NCI-H82 (cell line): ENCODE results near the gene BTBD17.
A peak's percentile ranks its signal among the peaks of the same experiment; 100 is the strongest.

Experiments
- DNase-seq: peaks from one replicate; lab custom pipeline; 2025; lab: John Stamatoyannopoulos, UW

The BTBD17 gene

DNA sequence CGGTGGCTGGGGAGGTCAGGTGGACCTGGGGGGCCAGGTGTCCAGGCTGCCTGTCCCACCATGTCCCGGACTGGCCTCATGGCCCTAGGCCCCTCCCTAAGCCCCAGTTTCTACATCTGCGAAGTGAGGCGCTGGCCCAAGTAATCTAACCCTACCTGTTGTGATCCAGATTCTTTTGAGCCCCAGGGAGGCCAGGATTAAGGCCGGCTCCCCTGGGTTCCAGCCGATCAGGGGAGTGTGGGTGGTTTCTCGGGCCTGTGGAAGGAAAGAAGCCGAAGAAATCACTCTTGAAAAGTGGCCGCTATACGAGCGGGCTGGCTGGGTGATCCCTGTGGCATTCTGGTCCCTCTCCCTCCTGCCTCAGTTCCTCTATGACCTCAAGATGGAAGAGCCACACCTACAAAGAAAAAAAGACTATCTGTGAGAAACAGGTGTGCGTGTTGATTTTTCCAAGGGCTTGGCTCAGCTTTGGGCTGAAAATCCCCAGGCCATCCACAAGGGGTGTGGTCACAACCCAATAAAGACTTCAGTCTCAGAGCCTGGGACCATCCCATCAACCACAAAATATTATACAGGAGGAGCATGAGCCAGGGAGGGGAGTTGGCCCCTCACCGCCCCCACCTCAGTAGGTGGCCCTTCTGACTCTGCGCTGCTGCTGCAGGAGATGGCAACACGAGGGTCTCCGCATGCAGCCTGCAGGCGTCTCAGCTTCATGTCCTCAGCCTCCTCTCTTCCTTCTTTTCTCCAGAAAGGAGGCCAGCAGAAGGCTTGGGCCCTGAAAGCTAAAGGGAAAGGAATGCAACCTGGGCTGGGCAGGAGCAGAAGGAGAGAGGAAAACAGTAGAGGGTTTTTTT lies 25.9 kb upstream of the BTBD17 start:
- no peak for DNase-seq

DNA sequence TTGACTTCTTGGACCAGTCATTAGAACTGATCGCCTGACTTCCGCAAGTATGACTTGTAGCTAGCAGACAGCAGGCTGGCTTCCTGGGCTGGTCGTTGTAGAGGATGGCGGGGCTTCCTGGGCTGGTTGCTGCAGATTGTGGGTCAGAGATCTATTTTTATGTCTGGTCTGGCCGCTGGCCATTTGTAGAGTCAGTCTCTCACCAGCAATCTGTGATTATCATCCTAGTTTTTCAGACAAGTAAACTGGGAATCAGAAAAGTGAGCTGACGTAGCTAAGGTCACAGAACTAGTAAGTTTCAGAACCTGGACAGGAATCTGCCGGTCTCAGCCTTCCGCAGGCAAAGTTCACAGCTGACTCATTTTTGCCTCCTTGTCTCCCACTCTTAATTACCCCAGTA lies 24.7 kb upstream of the BTBD17 start:
- DNase-seq, result no peak

DNA sequence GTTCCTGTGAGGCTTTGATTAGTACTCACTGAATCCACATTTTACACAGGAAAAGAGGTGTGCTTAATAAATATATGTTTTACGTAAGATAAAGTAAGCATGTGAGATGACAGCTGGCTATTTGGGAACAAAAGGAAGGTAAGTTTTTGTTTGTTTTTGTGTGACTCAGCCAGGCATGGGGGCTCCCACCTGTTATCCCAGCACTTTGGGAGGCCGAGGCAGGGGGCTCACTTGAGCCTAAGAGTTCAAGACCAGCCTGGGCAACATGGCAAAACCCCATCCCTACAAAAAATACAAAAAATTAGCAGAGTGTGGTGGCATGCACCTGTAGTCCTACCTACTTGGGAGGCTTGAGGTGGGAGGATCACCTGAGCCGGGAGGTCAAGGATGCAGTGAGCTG lies 23.5 kb upstream of the BTBD17 start:
- no peak for DNase-seq

DNA sequence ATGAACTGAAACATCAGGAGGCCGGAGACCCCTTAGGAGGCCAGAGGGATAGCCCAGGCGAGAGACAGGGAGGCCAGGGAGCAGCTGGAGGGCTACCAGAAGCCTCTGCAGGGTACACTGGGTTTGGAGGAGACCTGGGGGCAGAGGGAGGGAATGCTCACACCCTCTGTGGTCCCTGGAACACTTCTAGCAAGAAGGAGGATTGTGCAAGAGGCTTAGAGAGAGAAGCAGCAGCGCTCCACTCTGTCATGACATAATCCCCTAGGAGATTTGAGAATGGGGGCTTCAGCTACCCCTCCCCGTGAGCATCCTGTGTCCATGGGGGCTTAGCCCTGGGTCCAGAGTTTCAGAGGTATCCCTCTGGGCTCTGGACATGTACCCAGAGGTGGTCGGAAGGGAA lies 21.5 kb upstream of the BTBD17 start:
- DNase-seq, result no peak

DNA sequence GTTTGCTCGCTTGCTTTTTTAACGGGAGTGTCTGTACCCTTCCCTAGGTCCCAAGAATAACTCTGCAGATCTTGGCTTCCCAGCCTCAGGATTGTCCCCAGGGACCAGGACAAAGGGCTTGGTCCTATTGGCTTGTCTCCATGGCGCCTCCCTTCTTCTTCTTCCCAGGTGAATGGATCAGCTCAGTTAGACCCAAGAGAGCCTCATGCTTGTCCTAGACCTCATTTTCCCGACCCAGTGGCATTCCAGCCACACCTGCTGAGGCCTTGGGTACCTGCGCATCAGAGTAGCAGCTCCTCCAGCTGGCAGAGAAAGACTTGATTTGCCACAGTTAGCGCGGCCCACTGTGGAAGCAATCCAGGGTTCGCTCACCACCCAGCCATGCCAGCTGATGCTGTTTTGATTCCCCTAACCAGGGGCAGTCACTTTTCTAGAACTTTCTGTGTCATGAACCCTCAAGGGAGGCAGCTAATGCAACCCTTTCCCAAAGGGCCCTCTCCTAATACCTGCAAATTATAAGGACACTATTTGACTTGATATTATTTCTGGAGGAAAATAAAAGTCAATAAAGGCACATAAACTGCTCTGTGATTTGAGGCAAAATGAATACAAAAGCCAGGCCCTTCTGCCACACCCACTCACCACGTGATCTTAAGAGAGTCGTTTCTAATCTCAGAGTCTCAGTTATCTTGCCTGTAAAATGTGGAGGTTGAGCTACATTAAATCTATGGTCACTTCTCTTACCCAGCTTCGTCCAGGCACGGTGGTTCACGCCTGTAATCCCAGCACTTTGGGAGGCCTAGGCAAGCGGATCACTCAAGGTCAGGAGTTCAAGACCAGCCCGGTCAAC lies 19.5 kb upstream of the BTBD17 start:
- no peak for DNase-seq

DNA sequence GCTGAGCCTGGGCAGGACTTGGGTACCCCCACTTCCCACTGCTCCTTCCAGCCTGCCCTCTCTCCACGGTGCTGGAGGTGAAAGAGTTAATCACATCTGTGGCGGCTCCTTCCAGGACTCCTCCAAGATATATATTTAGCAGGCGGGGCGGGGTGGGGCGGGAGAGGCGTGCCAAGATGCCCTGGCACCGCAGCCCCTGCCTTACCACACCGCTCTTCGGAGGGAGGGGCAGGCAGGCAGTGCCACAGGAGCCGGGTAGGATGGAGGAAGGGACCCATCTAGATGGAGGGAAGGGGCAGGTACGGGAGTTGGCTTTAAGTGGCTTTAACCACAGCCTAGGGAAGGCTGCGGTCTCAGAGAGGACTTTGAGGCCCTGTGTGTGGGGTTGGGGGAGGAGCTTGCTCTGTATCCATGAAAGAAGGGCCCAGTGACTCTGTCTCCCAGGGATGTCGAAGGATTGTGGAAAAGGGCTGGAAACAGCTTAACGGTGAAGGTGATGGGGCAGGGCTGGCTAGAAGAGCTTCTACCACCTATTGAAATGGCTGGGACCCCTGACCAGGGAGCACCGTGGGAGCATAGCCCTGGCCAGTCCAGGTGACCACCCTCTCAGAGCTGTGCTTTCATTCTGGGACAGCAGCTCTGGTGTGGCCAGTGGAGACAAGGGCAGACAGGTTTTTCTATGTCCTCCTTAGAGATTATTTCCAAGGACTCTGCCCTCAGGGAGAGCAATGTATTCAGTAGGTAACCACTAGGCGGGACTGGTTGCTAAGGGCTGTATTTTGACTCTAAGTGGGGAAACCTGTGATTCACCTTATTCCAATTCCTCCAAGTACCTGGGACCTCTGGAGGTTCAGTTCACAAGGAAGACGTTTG lies 18.7 kb upstream of the BTBD17 start:
- DNase-seq, result no peak

DNA sequence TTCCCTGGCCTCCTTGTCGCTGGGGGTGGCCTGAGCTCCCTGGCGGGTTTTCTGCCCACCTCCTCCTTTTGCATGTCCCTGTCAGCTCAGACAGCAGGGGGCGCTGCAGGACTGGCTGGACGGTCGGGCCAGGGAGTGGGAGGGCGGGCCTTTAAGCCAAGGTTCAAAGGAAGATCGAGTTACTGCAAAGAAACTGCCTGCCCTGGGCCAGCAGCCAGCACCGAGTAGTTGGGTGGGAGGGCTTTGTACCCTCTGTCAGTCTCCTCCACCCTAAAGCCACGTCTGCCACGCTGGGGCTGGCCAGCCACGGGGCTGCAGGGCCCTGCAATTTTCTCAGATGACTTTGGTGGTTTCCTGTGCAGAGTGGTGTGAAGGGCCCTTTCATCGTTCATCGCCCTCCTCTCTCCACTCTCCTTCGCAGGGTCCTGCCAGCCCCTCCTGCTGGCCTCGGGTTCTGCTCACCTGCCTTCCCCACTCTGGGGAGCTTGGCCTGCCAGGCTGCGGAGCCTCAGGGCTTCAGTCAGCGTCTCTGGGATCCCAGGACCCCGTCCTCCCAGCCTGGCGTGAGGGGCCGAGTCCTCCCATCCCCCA lies 17.9 kb upstream of the BTBD17 start:
- peak; percentile 93 for DNase-seq

DNA sequence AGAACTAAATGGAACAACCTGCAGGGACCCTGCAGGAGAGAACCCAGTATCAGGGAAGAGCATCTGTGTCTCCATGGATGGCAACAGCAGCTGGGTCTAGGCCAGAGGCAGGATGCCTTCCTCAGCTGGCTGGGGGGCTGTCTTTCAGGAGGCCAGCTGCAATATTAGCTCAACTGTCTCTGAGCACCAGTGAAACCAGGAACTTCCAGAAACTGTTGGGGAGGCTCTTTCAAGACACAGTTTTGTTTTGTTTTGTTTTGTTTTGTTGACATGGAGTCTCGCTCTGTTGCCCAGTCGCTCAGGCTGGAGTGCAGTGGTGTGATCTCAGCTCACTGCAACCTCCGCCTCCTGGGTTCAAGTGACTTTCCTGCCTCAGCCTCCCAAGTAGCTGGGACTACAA lies 13.2 kb upstream of the BTBD17 start:
- DNase-seq, result no peak

DNA sequence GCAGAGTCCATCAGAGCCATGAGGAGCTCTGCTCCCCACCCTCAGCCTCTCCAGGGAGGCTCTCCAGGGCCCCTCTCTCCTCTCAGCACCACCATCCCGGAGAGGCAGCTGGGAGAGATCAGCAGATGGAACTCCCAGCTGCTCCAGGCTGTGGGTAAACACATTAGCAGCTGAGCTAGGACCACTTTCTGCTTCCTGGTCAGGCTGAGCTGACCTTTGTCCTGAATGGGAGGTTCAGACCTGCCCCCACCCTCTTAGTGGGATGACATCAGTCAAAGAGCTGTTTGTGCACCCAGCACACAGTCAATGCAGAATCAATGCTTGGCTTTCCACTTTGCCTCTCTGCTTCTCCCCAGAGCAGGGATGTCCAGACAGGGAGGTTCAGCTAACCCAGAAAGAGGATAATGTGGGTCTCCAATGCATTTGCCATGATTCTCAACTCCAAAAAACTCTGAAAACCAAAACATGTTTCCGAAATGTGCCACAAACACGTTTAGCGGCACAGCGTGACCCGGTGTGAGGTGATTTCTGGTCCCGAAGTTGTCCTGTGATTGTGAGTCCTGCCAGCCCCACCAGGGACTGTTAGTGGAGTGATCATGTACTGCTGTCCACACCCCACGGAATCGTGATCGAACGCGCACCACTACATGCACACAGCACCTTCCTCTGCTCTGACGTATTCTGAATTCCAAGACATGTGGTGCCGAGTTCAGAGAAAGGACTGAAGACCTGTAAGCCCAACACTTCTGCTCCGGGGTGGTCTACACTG lies 12.4 kb upstream of the BTBD17 start:
- peak; percentile 87 for DNase-seq

DNA sequence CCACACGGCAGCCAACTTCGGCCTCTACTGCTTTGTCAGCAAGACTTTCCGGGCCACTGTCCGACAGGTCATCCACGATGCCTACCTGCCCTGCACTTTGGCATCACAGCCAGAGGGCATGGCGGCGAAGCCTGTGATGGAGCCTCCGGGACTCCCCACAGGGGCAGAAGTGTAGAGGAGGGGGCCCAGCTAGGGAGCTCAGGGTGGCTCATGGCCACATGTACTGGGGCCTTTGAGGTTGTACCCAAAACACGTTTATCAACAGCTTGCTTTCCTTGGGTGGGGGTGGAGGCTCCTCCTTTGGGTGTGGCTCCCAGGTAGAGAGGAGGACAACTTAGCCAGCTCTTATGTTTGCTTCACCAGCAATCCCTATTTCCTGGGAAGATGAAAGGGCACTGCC lies 10.8 kb upstream of the BTBD17 start:
- no peak for DNase-seq

DNA sequence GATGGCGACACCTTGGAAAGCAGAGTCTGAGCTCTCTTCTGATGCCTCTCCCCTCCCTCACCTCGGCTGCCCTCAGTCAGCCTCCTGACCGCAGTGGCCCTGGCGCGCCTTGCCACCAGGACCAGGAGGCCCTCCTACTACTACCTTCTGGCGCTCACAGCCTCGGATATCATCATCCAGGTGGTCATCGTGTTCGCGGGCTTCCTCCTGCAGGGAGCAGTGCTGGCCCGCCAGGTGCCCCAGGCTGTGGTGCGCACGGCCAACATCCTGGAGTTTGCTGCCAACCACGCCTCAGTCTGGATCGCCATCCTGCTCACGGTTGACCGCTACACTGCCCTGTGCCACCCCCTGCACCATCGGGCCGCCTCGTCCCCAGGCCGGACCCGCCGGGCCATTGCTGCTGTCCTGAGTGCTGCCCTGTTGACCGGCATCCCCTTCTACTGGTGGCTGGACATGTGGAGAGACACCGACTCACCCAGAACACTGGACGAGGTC lies 10.0 kb upstream of the BTBD17 start:
- no peak for DNase-seq

DNA sequence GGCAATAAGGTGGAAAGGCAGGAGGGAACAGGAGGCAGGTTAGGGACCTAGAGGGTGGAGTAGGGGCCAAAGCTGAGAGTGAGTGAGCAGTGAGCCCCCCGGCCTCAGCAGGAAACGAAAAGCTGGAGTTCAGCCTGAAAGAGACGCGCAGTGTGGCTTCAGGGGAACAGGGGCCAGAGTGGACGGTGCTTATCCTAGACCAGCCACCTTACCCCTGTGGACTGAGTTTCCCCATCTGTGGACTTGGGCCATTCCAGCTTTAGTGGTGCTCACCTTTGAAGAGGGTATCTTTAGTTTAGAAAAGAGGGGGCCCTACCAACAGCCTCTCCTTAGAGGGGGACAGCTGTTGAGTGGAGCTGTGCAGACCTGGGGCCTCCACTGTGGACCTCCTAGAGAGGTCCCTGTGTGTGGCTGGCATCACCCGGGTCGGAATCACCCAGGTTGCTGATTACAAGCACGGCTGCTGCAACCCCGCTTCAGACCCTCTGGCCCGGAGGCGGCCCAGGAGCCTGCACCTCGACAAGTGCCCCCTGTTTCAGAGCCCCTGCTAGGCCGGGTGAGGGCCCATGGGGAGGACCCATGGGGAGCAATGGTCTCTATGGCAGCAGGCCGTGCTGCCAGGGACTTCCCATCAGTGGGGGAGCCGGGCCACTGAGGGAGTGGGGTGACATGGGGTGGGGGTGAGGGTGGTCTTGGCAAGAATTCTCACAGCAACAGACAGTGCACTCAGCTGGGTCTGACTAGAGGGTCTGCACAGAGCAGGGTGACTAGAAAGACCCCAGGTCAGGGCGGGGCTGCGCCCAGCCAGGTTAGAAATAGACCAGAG lies 8.2 kb upstream of the BTBD17 start:
- no peak for DNase-seq

DNA sequence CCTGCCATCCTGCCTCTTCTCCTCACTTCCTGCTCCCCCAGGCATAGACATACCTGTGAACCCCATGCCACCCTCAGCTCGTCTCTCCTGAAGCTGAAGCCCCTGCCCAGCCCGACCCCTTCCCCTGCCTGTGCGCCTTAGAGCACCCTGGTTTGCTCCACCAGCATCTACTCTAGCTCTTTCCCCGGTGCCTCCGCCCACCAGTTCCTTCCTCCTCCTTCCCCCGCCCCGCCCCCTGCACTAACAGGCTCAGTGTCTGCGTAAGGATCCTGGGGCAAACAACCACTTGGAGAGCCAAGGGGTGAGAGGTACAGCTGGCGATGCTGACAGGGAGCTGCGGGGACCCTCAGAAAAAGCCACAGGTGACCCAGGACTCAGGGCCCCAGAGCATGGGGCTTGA lies 7.6 kb upstream of the BTBD17 start:
- DNase-seq, result peak; percentile 90

DNA sequence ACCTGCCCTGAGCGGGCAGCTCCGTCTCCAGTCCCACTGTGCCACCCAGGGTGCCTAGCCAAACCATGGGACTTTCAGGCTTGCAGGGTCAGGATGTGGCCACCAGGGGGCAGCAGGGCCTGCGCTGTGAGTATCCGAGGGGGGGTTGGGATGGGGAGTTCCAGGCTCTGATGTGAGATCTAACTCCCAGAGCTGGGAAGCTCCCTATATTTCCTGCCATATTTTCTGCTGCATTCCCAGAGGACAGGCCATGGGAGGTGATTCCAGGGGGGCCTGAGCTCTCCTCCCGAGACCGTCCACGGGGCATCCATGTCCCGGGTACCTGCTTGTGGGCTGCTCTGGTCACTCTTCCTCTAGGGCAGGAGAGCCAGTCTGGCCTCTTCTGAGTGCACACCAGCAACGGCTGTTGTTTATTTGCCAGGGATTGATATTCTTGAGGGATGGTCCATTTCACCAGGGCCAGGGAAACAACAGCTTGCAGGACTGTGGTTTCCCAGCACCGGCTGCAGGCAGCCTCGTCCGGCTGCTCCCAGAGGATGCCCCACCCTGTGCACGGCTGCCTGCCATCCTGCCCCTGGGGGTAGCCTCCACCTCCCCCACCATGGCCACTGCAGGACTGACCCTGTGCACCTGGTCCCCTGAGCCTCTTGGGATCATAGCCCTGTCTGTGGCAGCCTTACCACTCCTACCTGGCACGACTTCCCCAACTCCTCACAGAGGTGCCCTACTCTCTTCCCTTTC lies 6.8 kb upstream of the BTBD17 start:
- DNase-seq, result peak; percentile 87

DNA sequence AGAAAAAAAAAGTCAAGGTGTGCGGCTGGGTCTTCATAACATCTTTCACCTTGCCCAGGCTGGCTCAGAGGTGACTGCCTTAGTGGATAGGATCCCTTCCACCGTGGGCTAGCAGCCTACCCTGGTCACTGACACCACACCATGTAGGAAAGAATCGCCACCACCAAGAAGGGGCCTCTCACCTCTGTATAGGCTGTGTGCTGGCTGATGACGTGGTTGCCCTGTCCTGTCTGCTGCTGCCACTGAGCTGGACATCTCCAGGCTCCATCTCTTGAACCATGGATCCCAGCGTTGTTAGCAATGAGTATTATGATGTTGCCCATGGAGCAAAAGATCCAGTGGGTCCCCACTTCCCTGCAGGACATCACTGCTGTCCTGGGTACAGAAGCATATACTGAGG lies 5.5 kb upstream of the BTBD17 start, which contains the start of gene GPR142:
TSS of gene GPR142 (plus strand) at position 301 of the 400 bp plus-strand sequence. CDS start 2,035 bp downstream, outside the sequence.
- no peak for DNase-seq

DNA sequence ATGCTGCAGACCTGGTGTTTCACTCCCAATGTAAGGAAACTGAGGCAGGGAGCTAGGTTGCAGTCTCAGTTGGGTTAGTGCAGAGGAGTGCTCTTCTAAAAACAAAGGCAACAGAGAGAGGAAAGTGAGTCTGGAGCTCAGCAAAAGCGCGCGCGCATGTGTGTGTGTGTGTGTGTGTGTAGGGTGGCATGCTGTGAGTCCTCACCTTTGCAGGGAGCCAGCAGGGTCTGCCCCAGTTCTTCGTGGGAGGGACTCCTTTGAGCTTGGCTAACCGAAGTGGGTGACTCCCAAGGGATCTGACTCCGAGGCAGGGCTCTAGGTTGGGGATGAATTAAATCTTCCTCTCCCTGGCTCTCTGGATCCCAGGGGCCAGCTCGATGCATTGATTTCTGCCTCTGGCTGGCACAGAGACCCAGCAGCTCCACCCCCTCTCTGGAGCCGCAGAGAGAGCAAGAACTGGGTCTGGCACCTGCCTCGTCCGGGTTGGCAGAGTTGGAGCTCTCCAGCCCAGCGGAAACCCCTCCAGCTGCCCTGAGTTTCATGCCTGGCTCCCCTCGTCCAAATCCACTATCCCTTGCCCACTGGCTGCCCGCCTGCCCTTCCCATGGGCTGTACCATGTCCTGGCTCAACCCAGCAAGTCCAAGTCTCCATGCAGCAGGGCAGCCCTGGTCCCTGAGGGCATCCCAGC lies 1.3 kb upstream of the BTBD17 start:
- no peak for DNase-seq

DNA sequence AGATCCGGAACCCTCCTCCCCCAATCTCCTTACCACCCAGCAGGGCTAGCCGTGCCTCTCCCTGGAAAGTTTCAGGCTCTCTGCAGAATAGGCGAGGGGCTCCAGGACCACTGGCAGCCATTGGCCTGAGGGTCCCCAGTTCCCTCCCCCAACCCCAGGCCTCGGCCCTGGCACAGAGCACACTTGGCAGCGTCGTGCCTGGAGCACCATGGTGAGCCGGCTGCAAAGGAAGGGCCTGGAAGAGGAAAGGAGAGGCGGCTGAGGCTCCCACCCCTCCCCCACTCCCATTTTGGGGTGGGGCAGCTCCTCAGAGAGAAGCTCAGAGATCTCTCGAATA lies 369 bp upstream of the BTBD17 start:
- DNase-seq, result no peak

DNA sequence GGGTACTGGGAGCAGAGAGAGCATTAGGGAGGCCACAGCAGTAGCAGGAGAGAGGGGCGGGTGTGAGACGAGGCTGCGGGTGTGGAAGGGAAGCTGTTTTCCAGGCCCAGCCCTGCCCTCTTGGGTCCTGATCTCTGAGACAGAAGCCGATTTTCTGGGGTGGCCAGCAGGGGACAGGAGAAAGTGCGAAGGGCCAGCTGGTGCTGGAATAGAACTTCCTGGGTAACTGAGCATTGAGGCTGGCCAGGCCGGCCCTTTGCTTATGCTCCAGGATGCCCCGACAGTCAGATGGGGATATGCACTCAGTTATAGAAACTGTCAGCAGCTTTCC lies 804 bp downstream of the BTBD17 start:
- no peak for DNase-seq

DNA sequence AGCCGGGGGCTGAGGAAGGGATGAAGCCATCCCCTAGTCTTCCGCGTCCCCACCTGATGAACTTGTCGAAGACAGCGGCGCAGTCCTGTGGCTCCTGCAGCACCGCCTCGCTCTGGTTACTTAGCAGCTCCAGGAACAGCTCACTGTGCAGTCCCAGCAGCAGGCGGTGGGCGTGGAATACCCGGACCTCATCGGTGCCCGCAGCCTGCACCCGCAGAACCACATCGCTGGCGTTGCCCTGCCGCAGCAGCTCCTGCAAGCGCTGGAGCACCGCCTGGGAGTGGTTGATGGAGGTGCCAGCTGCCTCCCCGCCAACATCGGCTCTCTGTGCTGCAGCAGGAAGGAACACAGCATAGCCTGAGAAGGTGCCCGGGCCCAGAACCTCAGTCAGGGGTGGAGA lies 1.8 kb downstream of the BTBD17 start:
- no peak for DNase-seq
